HEK293 (cell line): Measurements from ENCODE around the gene NUMBL.
A peak's percentile ranks its signal among the peaks of the same experiment; 100 is the strongest.

ENCODE experiments used
- CTCF ChIA-PET: fragments of 350-600 bp; formaldehyde crosslinking; extraction: SDS; loops from one replicate; lab custom pipeline; 2021; ENCODE audit warnings: antibody characterized with exemption; lab: Yijun Ruan, JAX
- POLR2A ChIA-PET: fragments of 300-600 bp; formaldehyde crosslinking; extraction: SDS; loops from one replicate; lab custom pipeline; 2020; ENCODE audit warnings: antibody characterized with exemption, inconsistent platforms; lab: Yijun Ruan, JAX
- H3K27ac ChIP-seq: fragments of 200-500 bp; sonication (Bioruptor generic); 2 replicates; pipeline ENCODE4 v1.5.1; 2014; ENCODE audit warnings: low read depth, low read length, control low read depth, inconsistent platforms; ENCODE audit errors: extremely low read depth
- H3K36me3 ChIP-seq, 2 experiments: fragments of 200-500 bp in 1 of 2; sonication (Bioruptor generic) in 1 of 2; 1 replicate in 1 of 2; 2 replicates in 1 of 2; pipeline ENCODE4 v1.5.1; 2014 to 2017; ENCODE audit warnings: inconsistent platforms in 2 of 2, low read length in 2 of 2; ENCODE audit not compliant: control insufficient read depth in 2 of 2, insufficient read depth in 1 of 2
- H3K4me1 ChIP-seq: fragments of 200-500 bp; sonication (Bioruptor generic); 2 replicates; pipeline ENCODE4 v1.5.1; 2014; ENCODE audit warnings: mild to moderate bottlenecking, low read length, inconsistent platforms; ENCODE audit not compliant: control insufficient read depth, insufficient read depth
- H3K4me3 ChIP-seq: 2 replicates; pipeline ENCODE4 v1.5.1; 2011; ENCODE audit warnings: low read depth, mild to moderate bottlenecking, control low read depth, low read length, moderate library complexity
- H3K9me3 ChIP-seq: fragments of 200-500 bp; sonication (Bioruptor generic); 2 replicates; pipeline ENCODE4 v1.5.1; 2014; ENCODE audit warnings: low read depth, low read length, inconsistent platforms; ENCODE audit not compliant: control insufficient read depth, insufficient read depth
- BCL11B ChIP-seq: fragments of 450-650 bp; formaldehyde crosslinking; IDR thresholded peaks from 2 replicates; pipeline ENCODE4 v1.5.1; 2016; ENCODE audit warnings: low read depth, missing biosample characterization, missing genetic modification characterization
- EGR2 ChIP-seq: fragments of 450-650 bp; formaldehyde crosslinking; IDR thresholded peaks from 2 replicates; pipeline ENCODE4 v1.5.1; 2016; ENCODE audit warnings: low read depth, missing biosample characterization, missing genetic modification characterization
- FEZF1 ChIP-seq: fragments of 450-650 bp; formaldehyde crosslinking; IDR thresholded peaks from 2 replicates; pipeline ENCODE4 v1.5.1; 2016; ENCODE audit warnings: missing biosample characterization, missing genetic modification characterization
- GFI1B ChIP-seq: fragments of 450-650 bp; formaldehyde crosslinking; IDR thresholded peaks from 2 replicates; pipeline ENCODE4 v1.5.1; 2016; ENCODE audit warnings: missing biosample characterization, missing genetic modification characterization
- KLF1 ChIP-seq: fragments of 450-650 bp; formaldehyde crosslinking; IDR thresholded peaks from 2 replicates; pipeline ENCODE4 v1.5.1; 2016; ENCODE audit warnings: missing biosample characterization, missing genetic modification characterization
- KLF16 ChIP-seq: fragments of 450-650 bp; formaldehyde crosslinking; IDR thresholded peaks from 2 replicates; pipeline ENCODE4 v1.5.1; 2017; ENCODE audit warnings: missing biosample characterization, missing genetic modification characterization
- OSR2 ChIP-seq: fragments of 450-650 bp; formaldehyde crosslinking; IDR thresholded peaks from 2 replicates; pipeline ENCODE4 v1.5.1; 2016; ENCODE audit warnings: missing biosample characterization, missing genetic modification characterization
- SCRT1 ChIP-seq: fragments of 450-650 bp; formaldehyde crosslinking; IDR thresholded peaks from 2 replicates; pipeline ENCODE4 v1.5.1; 2016; ENCODE audit warnings: missing biosample characterization, missing genetic modification characterization, borderline replicate concordance
- SP7 ChIP-seq: fragments of 450-650 bp; formaldehyde crosslinking; IDR thresholded peaks from 2 replicates; pipeline ENCODE4 v1.5.1; 2016; ENCODE audit warnings: missing biosample characterization, missing genetic modification characterization
- ZBTB48 ChIP-seq: fragments of 450-650 bp; formaldehyde crosslinking; IDR thresholded peaks from 2 replicates; pipeline ENCODE4 v1.5.1; 2016; ENCODE audit warnings: missing biosample characterization, missing genetic modification characterization
- ZFHX2 ChIP-seq: fragments of 450-650 bp; formaldehyde crosslinking; conservative IDR thresholded peaks from 2 replicates; pipeline ENCODE4 v1.5.1; 2016; ENCODE audit warnings: missing biosample characterization, missing genetic modification characterization
- ZFP37 ChIP-seq: fragments of 450-650 bp; formaldehyde crosslinking; IDR thresholded peaks from 2 replicates; pipeline ENCODE4 v1.5.1; 2016; ENCODE audit warnings: missing biosample characterization, missing genetic modification characterization
- ZFP41 ChIP-seq: fragments of 450-650 bp; formaldehyde crosslinking; IDR thresholded peaks from 2 replicates; pipeline ENCODE4 v1.5.1; 2016; ENCODE audit warnings: missing biosample characterization, missing genetic modification characterization, borderline replicate concordance
- ZNF133 ChIP-seq: fragments of 450-650 bp; formaldehyde crosslinking; IDR thresholded peaks from 2 replicates; pipeline ENCODE4 v1.5.1; 2016; ENCODE audit warnings: missing biosample characterization, missing genetic modification characterization
- ZNF157 ChIP-seq: fragments of 450-650 bp; formaldehyde crosslinking; IDR thresholded peaks from 2 replicates; pipeline ENCODE4 v1.5.1; 2016; ENCODE audit warnings: missing biosample characterization, missing genetic modification characterization
- ZNF433 ChIP-seq: fragments of 450-650 bp; formaldehyde crosslinking; IDR thresholded peaks from 2 replicates; pipeline ENCODE4 v1.5.1; 2016; ENCODE audit warnings: missing biosample characterization, missing genetic modification characterization, low read depth
- ZNF548 ChIP-seq: fragments of 450-650 bp; formaldehyde crosslinking; IDR thresholded peaks from 2 replicates; pipeline ENCODE4 v1.5.1; 2016; ENCODE audit warnings: missing biosample characterization, missing genetic modification characterization
- ZNF610 ChIP-seq: fragments of 450-650 bp; formaldehyde crosslinking; IDR thresholded peaks from 2 replicates; pipeline ENCODE4 v1.5.1; 2016; ENCODE audit warnings: missing biosample characterization, missing genetic modification characterization, borderline replicate concordance
- ZXDB ChIP-seq: fragments of 450-650 bp; formaldehyde crosslinking; IDR thresholded peaks from 2 replicates; pipeline ENCODE4 v1.5.1; 2016; ENCODE audit warnings: missing biosample characterization, missing genetic modification characterization
- TF ChIP-seq, protein P1 (sequence below): fragments of 450-650 bp; formaldehyde crosslinking; IDR thresholded peaks from 2 replicates; pipeline ENCODE4 v1.5.1; 2016; ENCODE audit warnings: missing biosample characterization, missing genetic modification characterization
- TF ChIP-seq, protein P2 (sequence below): fragments of 450-650 bp; formaldehyde crosslinking; IDR thresholded peaks from 2 replicates; pipeline ENCODE4 v1.5.1; 2016; ENCODE audit warnings: missing biosample characterization, missing genetic modification characterization
- TF ChIP-seq, protein P3 (sequence below): sonication (generic); formaldehyde crosslinking; IDR thresholded peaks from 2 replicates; pipeline ENCODE4 v1.8.1; 2022; ENCODE audit warnings: mild to moderate bottlenecking, moderate library complexity, missing genetic modification reagents
- TF ChIP-seq, protein P4 (sequence below): fragments of 450-650 bp; formaldehyde crosslinking; IDR thresholded peaks from 2 replicates; pipeline ENCODE4 v1.5.1; 2016; ENCODE audit warnings: missing biosample characterization, missing genetic modification characterization

The NUMBL gene

DNA sequence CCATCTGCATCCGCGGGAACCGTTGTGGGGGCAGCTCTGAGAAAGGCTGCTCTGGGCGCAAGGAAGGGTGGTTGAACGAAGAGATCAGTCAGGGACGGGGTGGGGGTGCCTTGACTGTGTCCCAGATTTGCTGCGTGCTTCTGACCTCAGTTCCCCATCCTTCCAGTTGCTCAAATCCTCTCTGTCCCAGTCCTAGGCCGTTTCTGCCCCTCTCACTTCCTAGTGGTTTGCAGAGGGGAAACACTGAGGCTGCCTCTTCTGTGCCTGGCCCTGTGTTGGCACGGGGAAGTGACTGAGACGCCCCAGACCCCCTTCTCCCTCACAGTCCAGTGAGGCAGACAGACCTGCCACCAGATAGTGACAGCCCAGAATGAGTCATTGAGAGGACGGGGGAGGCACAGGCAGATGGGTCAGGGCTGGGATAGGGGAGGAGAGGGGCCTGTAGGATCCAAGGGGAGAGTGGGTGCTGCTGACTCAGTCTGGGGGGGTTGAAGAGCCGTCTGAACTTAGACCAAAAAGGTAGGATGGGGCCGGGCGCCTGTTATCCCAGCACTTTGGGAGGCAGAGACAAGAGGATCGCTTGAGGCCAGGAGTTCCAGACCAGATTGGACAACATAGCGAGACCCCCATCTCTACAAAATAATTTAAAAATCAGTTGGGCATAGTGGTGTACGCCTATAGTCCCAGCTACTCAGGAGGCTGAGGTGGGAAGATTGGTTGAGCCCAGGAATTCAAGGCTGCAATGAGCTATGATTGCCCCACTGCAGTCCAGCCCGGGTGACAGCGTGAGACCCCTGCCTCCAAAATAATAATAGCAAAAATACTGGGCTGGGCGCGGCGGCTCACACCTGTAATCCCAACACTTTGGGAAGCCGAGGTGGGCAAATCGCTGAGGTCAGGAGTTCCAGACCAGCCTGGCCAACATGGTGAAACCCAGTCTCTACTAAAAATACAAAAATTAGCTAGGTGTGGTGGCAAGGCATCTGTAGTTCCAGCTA is 26.5 kb downstream of the NUMBL start (continued):
- 0 out of 2 replicates have a peak, but pooled peaks have one; percentile 8 for TF ChIP-seq SP7 (tag by site-specific recombination)
- TF ChIP-seq GFI1B (tag by site-specific recombination): peak; percentile 9; the same call in 1 of the 2 replicates
- no peak for TF ChIP-seq ZNF433 (tag by site-specific recombination)
- peak; percentile 36; the same call in 1 of the 2 replicates for TF ChIP-seq ZFP37 (tag by site-specific recombination)
- TF ChIP-seq, protein P1, sequence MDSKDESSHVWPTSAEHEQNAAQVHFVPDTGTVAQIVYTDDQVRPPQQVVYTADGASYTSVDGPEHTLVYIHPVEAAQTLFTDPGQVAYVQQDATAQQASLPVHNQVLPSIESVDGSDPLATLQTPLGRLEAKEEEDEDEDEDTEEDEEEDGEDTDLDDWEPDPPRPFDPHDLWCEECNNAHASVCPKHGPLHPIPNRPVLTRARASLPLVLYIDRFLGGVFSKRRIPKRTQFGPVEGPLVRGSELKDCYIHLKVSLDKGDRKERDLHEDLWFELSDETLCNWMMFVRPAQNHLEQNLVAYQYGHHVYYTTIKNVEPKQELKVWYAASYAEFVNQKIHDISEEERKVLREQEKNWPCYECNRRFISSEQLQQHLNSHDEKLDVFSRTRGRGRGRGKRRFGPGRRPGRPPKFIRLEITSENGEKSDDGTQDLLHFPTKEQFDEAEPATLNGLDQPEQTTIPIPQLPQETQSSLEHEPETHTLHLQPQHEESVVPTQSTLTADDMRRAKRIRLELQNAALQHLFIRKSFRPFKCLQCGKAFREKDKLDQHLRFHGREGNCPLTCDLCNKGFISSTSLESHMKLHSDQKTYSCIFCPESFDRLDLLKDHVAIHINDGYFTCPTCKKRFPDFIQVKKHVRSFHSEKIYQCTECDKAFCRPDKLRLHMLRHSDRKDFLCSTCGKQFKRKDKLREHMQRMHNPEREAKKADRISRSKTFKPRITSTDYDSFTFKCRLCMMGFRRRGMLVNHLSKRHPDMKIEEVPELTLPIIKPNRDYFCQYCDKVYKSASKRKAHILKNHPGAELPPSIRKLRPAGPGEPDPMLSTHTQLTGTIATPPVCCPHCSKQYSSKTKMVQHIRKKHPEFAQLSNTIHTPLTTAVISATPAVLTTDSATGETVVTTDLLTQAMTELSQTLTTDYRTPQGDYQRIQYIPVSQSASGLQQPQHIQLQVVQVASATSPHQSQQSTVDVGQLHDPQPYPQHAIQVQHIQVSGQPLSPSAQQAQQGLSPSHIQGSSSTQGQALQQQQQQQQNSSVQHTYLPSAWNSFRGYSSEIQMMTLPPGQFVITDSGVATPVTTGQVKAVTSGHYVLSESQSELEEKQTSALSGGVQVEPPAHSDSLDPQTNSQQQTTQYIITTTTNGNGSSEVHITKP (tag by site-specific recombination): peak; percentile 50
- no peak for TF ChIP-seq ZFP41 (tag by site-specific recombination)
- peak; percentile 66 for TF ChIP-seq EGR2
- 0 out of 2 replicates have a peak, but pooled peaks have one; percentile 58 for TF ChIP-seq BCL11B
- TF ChIP-seq ZNF548 (tag by site-specific recombination): peak; percentile 5; the same call in 1 of the 2 replicates

DNA sequence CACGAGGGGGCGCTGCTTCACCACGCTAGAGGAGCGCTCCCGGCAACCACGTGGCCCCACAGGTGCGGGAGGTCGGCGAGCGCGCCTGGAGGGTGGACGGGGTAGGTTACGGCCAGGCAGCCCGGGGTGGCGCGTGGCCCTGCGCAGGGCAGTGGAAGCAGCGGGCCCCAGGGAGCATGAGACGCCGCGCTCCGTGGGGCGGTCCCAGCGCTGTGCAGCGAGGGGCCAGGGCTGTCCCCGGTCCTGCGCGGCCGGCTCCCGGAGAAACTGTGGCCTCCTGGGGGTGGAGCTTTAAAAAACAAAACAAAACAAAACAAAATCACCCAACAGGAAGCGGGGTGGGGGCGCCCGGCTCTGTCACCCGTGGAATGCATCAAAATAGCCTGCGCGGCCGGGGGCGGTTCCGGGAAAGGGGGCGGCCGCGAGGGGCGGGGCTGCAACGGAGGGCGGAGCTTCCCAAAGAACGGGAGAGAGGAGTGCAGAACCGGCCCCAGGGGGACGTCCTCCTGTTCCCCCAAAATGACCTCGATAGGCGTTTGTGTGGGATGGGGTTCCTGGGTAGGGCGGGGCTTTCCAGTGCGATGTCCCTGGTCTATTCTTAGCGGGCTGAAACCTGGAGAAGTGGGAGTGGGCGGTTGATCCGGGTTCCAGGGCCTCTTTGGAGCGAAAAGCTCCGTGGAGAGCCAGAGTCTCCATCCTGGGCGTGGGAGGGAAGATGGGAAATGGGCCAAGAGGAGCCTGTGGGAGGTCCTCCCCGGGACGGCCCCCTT is 27.3 kb downstream of the NUMBL start:
- H3K4me3 ChIP-seq: peak overlapping the region; percentile 56
- POLR2A ChIA-PET: interaction anchor here (0.5 to 2.1 kb wide), 24 partner anchors 11 to 600 kb away, joined by 3 to 23 read pairs (median 5); partner anchors contain the start of genes ACTMAP, COQ8B, ITPKC and NUMBL
- H3K4me1 ChIP-seq: peaks cover 13% of the 10 kb centered on the region
- H3K9me3 ChIP-seq: no peaks in the 10 kb centered on the region
- peak overlapping the region; percentile 89; the same call in 1 of the 2 replicates for H3K27ac ChIP-seq
- CTCF ChIA-PET: interaction anchor here (0.5 to 5.4 kb wide), 69 partner anchors 8 to 1321 kb away, joined by 3 to 74 read pairs (median 4); partner anchors contain the start of genes EGLN2, LTBP4, NUMBL and RAB4B
- peaks cover 0 to 9% of the 10 kb centered on the region in 2 experiments; a peak in 2 of 3 replicates for H3K36me3 ChIP-seq
- TF ChIP-seq, protein P2, sequence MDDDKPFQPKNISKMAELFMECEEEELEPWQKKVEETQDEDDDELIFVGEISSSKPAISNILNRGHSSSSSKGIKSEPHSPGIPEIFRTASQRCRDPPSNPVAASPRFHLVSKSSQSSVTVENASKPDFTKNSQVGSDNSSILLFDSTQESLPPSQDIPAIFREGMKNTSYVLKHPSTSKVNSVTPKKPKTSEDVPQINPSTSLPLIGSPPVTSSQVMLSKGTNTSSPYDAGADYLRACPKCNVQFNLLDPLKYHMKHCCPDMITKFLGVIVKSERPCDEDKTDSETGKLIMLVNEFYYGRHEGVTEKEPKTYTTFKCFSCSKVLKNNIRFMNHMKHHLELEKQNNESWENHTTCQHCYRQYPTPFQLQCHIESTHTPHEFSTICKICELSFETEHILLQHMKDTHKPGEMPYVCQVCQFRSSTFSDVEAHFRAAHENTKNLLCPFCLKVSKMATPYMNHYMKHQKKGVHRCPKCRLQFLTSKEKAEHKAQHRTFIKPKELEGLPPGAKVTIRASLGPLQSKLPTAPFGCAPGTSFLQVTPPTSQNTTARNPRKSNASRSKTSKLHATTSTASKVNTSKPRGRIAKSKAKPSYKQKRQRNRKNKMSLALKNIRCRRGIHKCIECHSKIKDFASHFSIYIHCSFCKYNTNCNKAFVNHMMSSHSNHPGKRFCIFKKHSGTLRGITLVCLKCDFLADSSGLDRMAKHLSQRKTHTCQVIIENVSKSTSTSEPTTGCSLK (tag by site-specific recombination): no peak
- peak; percentile 99 for TF ChIP-seq ZFHX2 (tag by site-specific recombination)
- peak; percentile 97 for TF ChIP-seq KLF16 (tag by site-specific recombination)
- peak; percentile 89 for TF ChIP-seq ZXDB (tag by site-specific recombination)
- TF ChIP-seq KLF1: peak; percentile 72
- peak; percentile 27; the same call in 1 of the 2 replicates for TF ChIP-seq FEZF1
- TF ChIP-seq OSR2 (tag by site-specific recombination): 0 out of 2 replicates have a peak, but pooled peaks have one; percentile 47
- TF ChIP-seq ZBTB48 (tag by site-specific recombination): peak; percentile 97
- TF ChIP-seq GFI1B (tag by site-specific recombination): no peak
- 0 out of 2 replicates have a peak, but pooled peaks have one; percentile 32 for TF ChIP-seq ZNF133
- TF ChIP-seq, protein P3, sequence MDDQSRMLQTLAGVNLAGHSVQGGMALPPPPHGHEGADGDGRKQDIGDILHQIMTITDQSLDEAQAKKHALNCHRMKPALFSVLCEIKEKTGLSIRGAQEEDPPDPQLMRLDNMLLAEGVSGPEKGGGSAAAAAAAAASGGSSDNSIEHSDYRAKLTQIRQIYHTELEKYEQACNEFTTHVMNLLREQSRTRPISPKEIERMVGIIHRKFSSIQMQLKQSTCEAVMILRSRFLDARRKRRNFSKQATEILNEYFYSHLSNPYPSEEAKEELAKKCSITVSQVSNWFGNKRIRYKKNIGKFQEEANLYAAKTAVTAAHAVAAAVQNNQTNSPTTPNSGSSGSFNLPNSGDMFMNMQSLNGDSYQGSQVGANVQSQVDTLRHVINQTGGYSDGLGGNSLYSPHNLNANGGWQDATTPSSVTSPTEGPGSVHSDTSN (CRISPR knock-in tag): peak; percentile 93
- no peak for TF ChIP-seq ZNF157 (tag by site-specific recombination)
- peak; percentile 85 for TF ChIP-seq ZNF610 (tag by site-specific recombination)
- TF ChIP-seq SCRT1 (tag by site-specific recombination): peak; percentile 99
- TF ChIP-seq, protein P4, sequence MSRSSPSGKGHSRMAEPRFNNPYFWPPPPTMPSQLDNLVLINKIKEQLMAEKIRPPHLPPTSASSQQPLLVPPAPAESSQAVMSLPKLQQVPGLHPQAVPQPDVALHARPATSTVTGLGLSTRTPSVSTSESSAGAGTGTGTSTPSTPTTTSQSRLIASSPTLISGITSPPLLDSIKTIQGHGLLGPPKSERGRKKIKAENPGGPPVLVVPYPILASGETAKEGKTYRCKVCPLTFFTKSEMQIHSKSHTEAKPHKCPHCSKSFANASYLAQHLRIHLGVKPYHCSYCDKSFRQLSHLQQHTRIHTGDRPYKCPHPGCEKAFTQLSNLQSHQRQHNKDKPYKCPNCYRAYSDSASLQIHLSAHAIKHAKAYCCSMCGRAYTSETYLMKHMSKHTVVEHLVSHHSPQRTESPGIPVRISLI (tag by site-specific recombination): peak; percentile 61; the same call in 1 of the 2 replicates
